ENCODE measurements around the gene L3MBTL4. TPM values are rescaled to one million over a fixed set of nuclear protein-coding genes. Genes with fewer than 3 reads are reported as not detected.
"Not testable (repeated sequence)": the region's sequence is repeated elsewhere in the genome, so short reads cannot be mapped to it uniquely, and the experiment has no call there.

Gene L3MBTL4
- total and polyA plus RNA-seq, 2 donors = 3.4 to 4.3 TPM

DNA sequence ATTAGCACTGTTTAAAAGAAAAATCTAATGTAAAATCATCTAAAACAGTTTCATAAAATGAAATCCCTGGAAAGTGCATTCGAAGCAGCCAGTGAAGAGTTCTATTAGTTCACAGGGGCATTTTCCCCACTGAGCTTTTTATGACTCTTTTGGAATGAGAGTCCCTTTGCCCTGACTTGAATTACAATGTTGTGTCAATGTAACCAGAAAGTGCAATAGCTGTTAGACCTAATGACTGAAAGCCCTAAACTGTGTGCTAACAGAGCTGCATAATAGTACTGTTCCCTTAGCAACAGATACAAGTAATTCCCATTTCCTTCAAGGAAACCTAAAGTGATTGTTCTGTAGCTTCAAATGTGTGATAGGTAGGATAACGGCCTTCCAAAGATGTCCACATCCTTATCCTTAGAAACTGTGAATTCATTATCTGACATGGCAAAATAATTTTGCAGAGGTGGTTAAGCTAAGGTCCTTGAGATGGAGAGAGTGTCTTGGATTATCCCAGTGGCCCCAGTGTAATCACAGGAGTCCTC, 134.4 kb downstream of the L3MBTL4 start:
- no peak overlapping the region for H3K4me3 ChIP-seq (ENCODE audit: low read length in 2 of 2)
- DNase-seq (ENCODE audit: low read depth in 6 of 9, low spot score in 9 of 9) = no peak
- no peaks in the 10 kb centered on the region for H3K36me3 ChIP-seq (ENCODE audit: control insufficient read depth in 2 of 2, insufficient read depth in 2 of 2, low read length in 1 of 2)
- no peak overlapping the region for H3K27ac ChIP-seq (ENCODE audit: low read depth in 1 of 2, low read length in 1 of 2)
- 92% methylated on average over 2 of the region's 2 CpGs for WGBS
- H3K4me1 ChIP-seq (ENCODE audit: control insufficient read depth in 2 of 2, insufficient read depth in 2 of 2, low read length in 2 of 2) = no peaks in the 10 kb centered on the region
- H3K27me3 ChIP-seq (ENCODE audit: control insufficient read depth in 2 of 2, insufficient read depth in 1 of 2, low read length in 1 of 2) = no peaks in the 10 kb centered on the region
- no peaks in the 10 kb centered on the region for H3K9me3 ChIP-seq (ENCODE audit: control insufficient read depth in 2 of 2, insufficient read depth in 1 of 2, low read length in 1 of 2)

DNA sequence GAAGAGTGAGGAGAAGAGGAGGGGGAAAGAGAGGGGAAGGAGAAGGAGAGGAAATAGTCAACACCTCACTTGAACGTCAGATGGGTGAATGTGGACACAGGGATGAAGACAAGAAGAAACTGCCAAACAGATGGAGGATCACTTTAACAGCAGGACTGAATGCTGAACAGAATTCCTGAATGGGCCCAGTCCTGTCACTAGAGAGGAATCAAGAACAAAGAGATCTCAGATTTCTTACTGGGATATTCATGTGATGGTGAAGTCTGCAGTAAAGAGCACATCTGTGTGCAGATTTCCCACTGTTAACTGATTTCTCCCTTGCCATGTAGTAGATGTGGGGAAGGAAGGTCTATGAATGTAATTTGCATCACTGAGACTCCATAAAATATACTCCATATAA, 135.4 kb downstream of the L3MBTL4 start:
- WGBS = 93% methylated on average over 1 of the region's 1 CpG
- H3K4me3 ChIP-seq (ENCODE audit: low read length in 2 of 2) = no peak overlapping the region
- H3K27ac ChIP-seq (ENCODE audit: low read depth in 1 of 2, low read length in 1 of 2) = no peak overlapping the region
- H3K4me1 ChIP-seq (ENCODE audit: control insufficient read depth in 2 of 2, insufficient read depth in 2 of 2, low read length in 2 of 2) = no peaks in the 10 kb centered on the region
- no peaks in the 10 kb centered on the region for H3K36me3 ChIP-seq (ENCODE audit: control insufficient read depth in 2 of 2, insufficient read depth in 2 of 2, low read length in 1 of 2)
- DNase-seq (ENCODE audit: low read depth in 6 of 9, low spot score in 9 of 9) = no peak
- H3K9me3 ChIP-seq (ENCODE audit: control insufficient read depth in 2 of 2, insufficient read depth in 1 of 2, low read length in 1 of 2) = no peaks in the 10 kb centered on the region
- H3K27me3 ChIP-seq (ENCODE audit: control insufficient read depth in 2 of 2, insufficient read depth in 1 of 2, low read length in 1 of 2) = no peaks in the 10 kb centered on the region

DNA sequence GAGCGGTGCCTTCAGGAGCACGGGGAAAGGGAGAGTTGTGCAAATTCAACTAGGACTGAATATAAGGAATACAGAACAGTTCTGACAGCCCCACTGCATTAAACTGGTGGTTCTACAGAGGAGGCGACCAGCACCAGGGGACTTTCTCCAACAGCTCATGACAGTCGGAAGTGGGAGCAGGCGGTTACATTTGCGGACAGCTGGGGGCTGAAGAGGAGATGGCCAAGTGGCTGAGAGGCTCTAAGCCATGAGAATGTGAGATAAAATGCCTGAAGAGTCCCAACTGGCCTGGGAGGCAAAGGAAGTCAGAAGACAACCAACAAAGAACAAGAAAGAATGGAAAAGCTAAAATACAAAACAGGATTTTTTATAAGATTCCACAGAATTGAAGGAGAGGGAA, 141.3 kb downstream of the L3MBTL4 start:
- no peak for DNase-seq (ENCODE audit: low read depth in 6 of 9, low spot score in 9 of 9)
- Histone ChIP-seq H3K27ac (ENCODE audit: low read depth in 1 of 2, low read length in 1 of 2) (no peak overlapping the region), H3K4me3 (ENCODE audit: low read length in 2 of 2) (no peak overlapping the region), H3K36me3 (ENCODE audit: control insufficient read depth in 2 of 2, insufficient read depth in 2 of 2, low read length in 1 of 2) (no peaks in the 10 kb centered on the region), H3K4me1 (ENCODE audit: control insufficient read depth in 2 of 2, insufficient read depth in 2 of 2, low read length in 2 of 2) (peaks cover 0 to 25% of the 10 kb centered on the region in 2 donors), H3K27me3 (ENCODE audit: control insufficient read depth in 2 of 2, insufficient read depth in 1 of 2, low read length in 1 of 2) (no peaks in the 10 kb centered on the region), H3K9me3 (ENCODE audit: control insufficient read depth in 2 of 2, insufficient read depth in 1 of 2, low read length in 1 of 2) (no peaks in the 10 kb centered on the region)
- 95% methylated on average over 4 of the region's 6 CpGs for WGBS

DNA sequence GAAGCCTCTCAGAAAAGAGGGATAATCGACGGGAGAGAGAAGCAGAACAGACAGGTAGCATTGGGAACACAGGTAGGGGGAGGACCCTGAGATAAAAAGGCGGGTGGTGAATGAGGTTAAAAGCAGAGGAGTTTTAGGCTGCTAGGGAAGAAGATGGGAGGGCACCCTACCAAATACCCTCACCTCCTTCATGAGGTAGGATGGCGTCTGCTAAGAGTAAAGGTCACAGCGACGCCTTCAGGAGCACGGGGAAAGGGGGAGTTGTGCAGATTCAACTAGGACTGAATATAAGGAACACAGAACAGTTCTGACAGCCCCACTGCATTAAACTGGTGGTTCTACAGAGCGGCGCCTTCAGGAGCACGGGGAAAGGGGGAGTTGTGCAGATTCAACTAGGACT, 142.6 kb downstream of the L3MBTL4 start:
- H3K4me3 ChIP-seq (ENCODE audit: low read length in 2 of 2); H3K27ac ChIP-seq (ENCODE audit: low read depth in 1 of 2, low read length in 1 of 2); H3K27me3 ChIP-seq (ENCODE audit: control insufficient read depth in 2 of 2, insufficient read depth in 1 of 2, low read length in 1 of 2); H3K36me3 ChIP-seq (ENCODE audit: control insufficient read depth in 2 of 2, insufficient read depth in 2 of 2, low read length in 1 of 2); H3K9me3 ChIP-seq (ENCODE audit: control insufficient read depth in 2 of 2, insufficient read depth in 1 of 2, low read length in 1 of 2): not testable (repeated sequence)
- 68% methylated on average over 10 of the region's 10 CpGs for WGBS
- H3K4me1 ChIP-seq (ENCODE audit: control insufficient read depth in 2 of 2, insufficient read depth in 2 of 2, low read length in 2 of 2) = peaks cover 0 to 25% of the 10 kb centered on the region in 2 donors
- peak in 1 of 9 donors; percentile 7 for DNase-seq (ENCODE audit: low read depth in 6 of 9, low spot score in 9 of 9)

DNA sequence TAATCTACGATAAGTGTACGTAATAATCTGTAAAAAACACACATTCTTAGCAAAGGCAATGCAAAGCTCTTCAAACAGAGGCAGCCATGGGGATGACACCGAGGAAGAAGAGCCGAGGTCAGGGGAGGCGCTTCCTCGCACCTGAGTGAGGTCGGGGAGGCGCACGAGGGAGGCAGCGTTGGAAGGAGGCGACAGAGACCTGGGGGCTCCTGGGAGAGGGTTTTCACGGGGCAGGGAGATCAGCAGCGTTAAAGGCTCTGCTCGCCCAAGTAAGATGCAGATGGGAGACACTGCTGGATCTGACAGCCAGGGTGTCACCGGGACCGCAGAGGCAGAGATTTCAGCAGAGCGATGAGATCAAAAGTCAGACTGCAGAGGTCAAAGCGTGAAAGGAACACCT, 143.1 kb downstream of the L3MBTL4 start:
- Histone ChIP-seq H3K4me1 (ENCODE audit: control insufficient read depth in 2 of 2, insufficient read depth in 2 of 2, low read length in 2 of 2) (peaks cover 0 to 25% of the 10 kb centered on the region in 2 donors), H3K9me3 (ENCODE audit: control insufficient read depth in 2 of 2, insufficient read depth in 1 of 2, low read length in 1 of 2) (no peaks in the 10 kb centered on the region), H3K27ac (ENCODE audit: low read depth in 1 of 2, low read length in 1 of 2) (no peak overlapping the region), H3K36me3 (ENCODE audit: control insufficient read depth in 2 of 2, insufficient read depth in 2 of 2, low read length in 1 of 2) (no peaks in the 10 kb centered on the region), H3K27me3 (ENCODE audit: control insufficient read depth in 2 of 2, insufficient read depth in 1 of 2, low read length in 1 of 2) (no peaks in the 10 kb centered on the region), H3K4me3 (ENCODE audit: low read length in 2 of 2) (no peak overlapping the region)
- WGBS = 83% methylated on average over 18 of the region's 18 CpGs
- DNase-seq (ENCODE audit: low read depth in 6 of 9, low spot score in 9 of 9) = no peak

DNA sequence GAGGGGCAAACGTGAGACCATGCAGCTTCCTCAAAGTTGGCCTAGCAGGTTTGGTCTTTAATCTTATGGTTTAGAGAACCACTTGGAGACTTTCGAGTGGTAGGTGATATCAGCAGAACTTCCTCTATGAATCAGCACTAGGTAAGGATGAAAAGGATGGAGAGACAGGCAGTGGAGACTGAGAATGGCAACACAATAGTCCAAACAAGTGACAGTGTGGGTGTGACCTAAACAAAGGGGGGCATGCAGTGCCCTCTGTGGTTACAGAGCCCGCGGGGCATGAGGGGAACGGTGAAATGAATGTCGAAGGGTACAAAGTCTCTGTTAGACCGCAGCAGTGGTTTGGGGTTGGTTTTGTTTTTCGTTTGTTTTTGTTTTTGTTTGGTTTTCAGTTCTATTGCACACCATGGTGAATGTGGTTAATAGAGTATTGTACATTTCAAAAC, 143.9 kb downstream of the L3MBTL4 start:
- peak in 1 of 9 donors; percentile 9 for DNase-seq (ENCODE audit: low read depth in 6 of 9, low spot score in 9 of 9)
- Histone ChIP-seq H3K36me3 (ENCODE audit: control insufficient read depth in 2 of 2, insufficient read depth in 2 of 2, low read length in 1 of 2) (no peaks in the 10 kb centered on the region), H3K9me3 (ENCODE audit: control insufficient read depth in 2 of 2, insufficient read depth in 1 of 2, low read length in 1 of 2) (no peaks in the 10 kb centered on the region), H3K27ac (ENCODE audit: low read depth in 1 of 2, low read length in 1 of 2) (peak overlapping the region in 1 of 2 donors; percentile 66), H3K4me3 (ENCODE audit: low read length in 2 of 2) (no peak overlapping the region), H3K27me3 (ENCODE audit: control insufficient read depth in 2 of 2, insufficient read depth in 1 of 2, low read length in 1 of 2) (no peaks in the 10 kb centered on the region), H3K4me1 (ENCODE audit: control insufficient read depth in 2 of 2, insufficient read depth in 2 of 2, low read length in 2 of 2) (peaks cover 0 to 25% of the 10 kb centered on the region in 2 donors)
- WGBS = 35% methylated on average over 8 of the region's 8 CpGs

DNA sequence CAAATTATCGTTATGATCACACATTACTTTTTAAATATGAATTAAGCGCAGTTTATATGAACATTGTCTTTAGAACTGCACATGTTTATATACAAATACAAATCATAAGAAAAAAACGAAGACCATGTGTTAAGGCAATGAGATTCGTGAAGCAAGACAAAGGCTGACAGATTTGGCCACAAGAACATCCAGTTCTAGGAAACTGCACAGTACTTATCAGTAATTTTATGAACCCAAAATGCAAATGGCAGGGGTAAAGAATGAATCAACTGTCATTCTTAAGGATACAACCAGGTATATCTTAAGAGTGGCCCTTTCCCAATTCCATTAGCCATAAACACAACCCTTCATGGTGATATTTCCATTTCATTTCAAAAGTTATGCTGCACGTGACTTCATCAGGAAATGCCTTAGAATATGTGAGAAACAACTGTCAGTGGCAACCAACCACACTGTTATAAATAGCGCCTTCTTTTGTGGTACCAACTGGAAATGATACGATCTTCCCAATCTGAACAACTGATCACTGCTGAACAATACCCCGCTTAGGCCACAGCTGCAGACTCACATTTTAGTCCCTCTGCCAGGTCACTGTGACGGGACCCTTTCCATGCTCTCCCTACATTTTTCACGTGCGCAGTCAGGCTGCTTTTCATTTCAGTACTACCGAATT, 144.9 kb downstream of the L3MBTL4 start:
- H3K36me3 ChIP-seq (ENCODE audit: control insufficient read depth in 2 of 2, insufficient read depth in 2 of 2, low read length in 1 of 2) = no peaks in the 10 kb centered on the region
- no peak overlapping the region for H3K4me3 ChIP-seq (ENCODE audit: low read length in 2 of 2)
- no peaks in the 10 kb centered on the region for H3K9me3 ChIP-seq (ENCODE audit: control insufficient read depth in 2 of 2, insufficient read depth in 1 of 2, low read length in 1 of 2)
- H3K27me3 ChIP-seq (ENCODE audit: control insufficient read depth in 2 of 2, insufficient read depth in 1 of 2, low read length in 1 of 2) = no peaks in the 10 kb centered on the region
- 56% methylated on average over 12 of the region's 12 CpGs for WGBS
- DNase-seq (ENCODE audit: low read depth in 6 of 9, low spot score in 9 of 9) = peak in 1 of 9 donors; percentile 33
- H3K27ac ChIP-seq (ENCODE audit: low read depth in 1 of 2, low read length in 1 of 2) = peak overlapping the region in 1 of 2 donors; percentile 66
- peaks cover 0 to 25% of the 10 kb centered on the region in 2 donors for H3K4me1 ChIP-seq (ENCODE audit: control insufficient read depth in 2 of 2, insufficient read depth in 2 of 2, low read length in 2 of 2)

DNA sequence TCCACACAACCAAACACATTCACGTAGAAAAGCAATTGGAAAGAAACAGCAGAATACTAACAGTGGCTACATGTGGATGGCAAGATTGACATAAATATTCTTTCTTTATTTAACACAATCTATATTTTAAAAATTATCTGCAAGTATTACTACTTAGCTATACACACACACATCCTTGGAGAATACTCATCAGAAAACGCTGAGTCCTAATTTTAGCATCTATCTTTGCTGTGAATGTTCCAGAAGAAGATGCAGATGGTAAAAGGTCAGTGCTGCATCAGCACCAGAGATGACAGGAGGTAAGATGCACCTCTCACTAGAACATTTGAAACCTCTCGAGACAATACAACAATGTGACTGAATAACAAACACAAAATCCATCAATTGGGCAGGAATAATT, 148.5 kb downstream of the L3MBTL4 start:
- Histone ChIP-seq H3K27me3 (ENCODE audit: control insufficient read depth in 2 of 2, insufficient read depth in 1 of 2, low read length in 1 of 2) (no peaks in the 10 kb centered on the region), H3K27ac (ENCODE audit: low read depth in 1 of 2, low read length in 1 of 2) (no peak overlapping the region), H3K4me3 (ENCODE audit: low read length in 2 of 2) (no peak overlapping the region), H3K36me3 (ENCODE audit: control insufficient read depth in 2 of 2, insufficient read depth in 2 of 2, low read length in 1 of 2) (no peaks in the 10 kb centered on the region), H3K4me1 (ENCODE audit: control insufficient read depth in 2 of 2, insufficient read depth in 2 of 2, low read length in 2 of 2) (peaks cover 0 to 18% of the 10 kb centered on the region in 2 donors), H3K9me3 (ENCODE audit: control insufficient read depth in 2 of 2, insufficient read depth in 1 of 2, low read length in 1 of 2) (no peaks in the 10 kb centered on the region)
- DNase-seq (ENCODE audit: low read depth in 6 of 9, low spot score in 9 of 9) = no peak
- WGBS = 96% methylated on average over 3 of the region's 3 CpGs

DNA sequence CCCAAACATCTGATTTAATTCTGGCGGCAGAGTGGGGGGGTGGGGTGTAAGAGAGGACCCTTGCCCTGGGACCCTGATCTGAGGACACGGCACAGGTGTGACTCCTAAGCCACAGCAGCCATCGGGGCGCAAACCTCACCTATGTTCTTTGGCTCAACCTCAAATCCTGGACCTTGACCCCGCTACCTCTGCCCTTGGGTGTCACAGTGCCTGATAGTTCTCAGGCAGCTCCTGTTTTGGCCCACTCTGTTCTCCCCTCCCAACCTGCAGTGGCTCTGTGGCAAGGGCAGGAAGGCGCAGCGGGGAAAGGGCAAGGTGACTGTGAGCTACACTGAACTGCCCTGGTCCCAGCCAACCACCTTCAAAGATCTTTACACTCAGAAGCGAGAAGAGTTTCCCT, 152.8 kb downstream of the L3MBTL4 start:
- no peaks in the 10 kb centered on the region for H3K27me3 ChIP-seq (ENCODE audit: control insufficient read depth in 2 of 2, insufficient read depth in 1 of 2, low read length in 1 of 2)
- no peak overlapping the region for H3K27ac ChIP-seq (ENCODE audit: low read depth in 1 of 2, low read length in 1 of 2)
- WGBS = 96% methylated on average over 8 of the region's 8 CpGs
- DNase-seq (ENCODE audit: low read depth in 6 of 9, low spot score in 9 of 9) = no peak
- no peaks in the 10 kb centered on the region for H3K36me3 ChIP-seq (ENCODE audit: control insufficient read depth in 2 of 2, insufficient read depth in 2 of 2, low read length in 1 of 2)
- H3K4me1 ChIP-seq (ENCODE audit: control insufficient read depth in 2 of 2, insufficient read depth in 2 of 2, low read length in 2 of 2) = peaks cover 0 to 3% of the 10 kb centered on the region in 2 donors
- H3K4me3 ChIP-seq (ENCODE audit: low read length in 2 of 2) = no peak overlapping the region
- peaks cover 0 to 5% of the 10 kb centered on the region in 2 donors for H3K9me3 ChIP-seq (ENCODE audit: control insufficient read depth in 2 of 2, insufficient read depth in 1 of 2, low read length in 1 of 2)
